HepG2 (cell line): Measurements from ENCODE around the gene SLN.

Experiments
- CREM ChIP-seq, 2 experiments: sonication (generic) in 1 of 2; formaldehyde crosslinking in 1 of 2; IDR thresholded peaks; 2 replicates each; pipeline versions ENCODE4 v1.4.0 to v1.6.1; 2016 to 2020; ENCODE audit warnings: antibody characterized with exemption in 1 of 2, mild to moderate bottlenecking in 1 of 2, missing genetic modification reagents in 1 of 2
- KLF16 ChIP-seq, 2 experiments: sonication (generic) in 1 of 2; formaldehyde crosslinking in 1 of 2; IDR thresholded peaks; 2 replicates each; pipeline versions ENCODE4 v1.6.1 to v1.8.0; 2016 to 2023; ENCODE audit warnings: missing genetic modification reagents in 2 of 2, missing compliant biosample characterization in 1 of 2
- POLR2A ChIP-seq, 2 experiments: IDR thresholded peaks; 2 replicates each; pipeline ENCODE4 v1.6.1; 2011; ENCODE audit warnings: low read depth in 2 of 2, low read length in 2 of 2, mild to moderate bottlenecking in 1 of 2, moderate library complexity in 1 of 2; ENCODE audit not compliant: insufficient read depth in 1 of 2
- ZNF879 ChIP-seq: sonication (generic); formaldehyde crosslinking; IDR thresholded peaks from 2 replicates; pipeline ENCODE4 v1.8.1; 2023; ENCODE audit warnings: missing genetic modification reagents
- TF ChIP-seq, protein P1 (sequence below): sonication (generic); formaldehyde crosslinking; IDR thresholded peaks from 2 replicates; pipeline ENCODE4 v1.5.0; 2020; ENCODE audit warnings: mild to moderate bottlenecking, missing genetic modification reagents, moderate library complexity
- TF ChIP-seq, protein P2 (sequence below): sonication (generic); formaldehyde crosslinking; IDR thresholded peaks from 2 replicates; pipeline ENCODE4 v1.4.0; 2020; ENCODE audit warnings: mild to moderate bottlenecking, missing genetic modification reagents

DNA sequence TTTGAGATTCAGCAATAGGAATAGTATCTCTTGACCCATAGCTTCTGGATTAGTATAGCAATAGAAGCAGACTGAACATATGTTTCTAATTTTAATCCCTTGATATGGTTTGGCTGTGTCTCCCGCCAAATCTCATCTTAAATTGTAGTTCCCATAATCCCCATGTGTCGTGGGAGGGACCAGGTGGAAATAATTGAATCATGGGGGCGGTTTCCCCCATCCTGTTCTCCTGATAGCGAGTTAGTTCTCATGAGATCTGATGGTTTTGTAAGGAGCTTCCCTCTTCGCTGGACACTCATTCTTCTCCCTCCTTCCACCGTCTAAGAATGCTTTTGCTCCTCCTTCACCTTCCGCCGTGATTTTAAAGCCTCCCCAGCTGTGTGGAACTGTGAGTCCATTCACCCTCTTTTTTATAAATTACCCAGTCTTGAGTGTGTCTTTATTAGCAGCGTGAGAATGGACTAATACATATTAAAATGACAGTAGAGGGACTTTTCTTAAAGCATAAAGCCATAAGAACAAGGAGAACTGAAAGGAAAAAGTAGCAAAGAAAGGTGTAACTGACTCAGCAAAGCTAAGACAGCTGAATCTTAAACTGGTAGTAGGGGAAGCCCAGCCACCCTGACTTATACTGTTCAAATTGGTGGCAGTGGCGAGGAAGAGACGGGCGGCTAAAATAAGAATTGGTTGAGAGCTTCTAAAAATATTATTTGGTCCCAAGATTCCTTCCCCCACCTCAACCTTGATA, 20.3 kb upstream of the SLN start:
- TF ChIP-seq, protein P1, sequence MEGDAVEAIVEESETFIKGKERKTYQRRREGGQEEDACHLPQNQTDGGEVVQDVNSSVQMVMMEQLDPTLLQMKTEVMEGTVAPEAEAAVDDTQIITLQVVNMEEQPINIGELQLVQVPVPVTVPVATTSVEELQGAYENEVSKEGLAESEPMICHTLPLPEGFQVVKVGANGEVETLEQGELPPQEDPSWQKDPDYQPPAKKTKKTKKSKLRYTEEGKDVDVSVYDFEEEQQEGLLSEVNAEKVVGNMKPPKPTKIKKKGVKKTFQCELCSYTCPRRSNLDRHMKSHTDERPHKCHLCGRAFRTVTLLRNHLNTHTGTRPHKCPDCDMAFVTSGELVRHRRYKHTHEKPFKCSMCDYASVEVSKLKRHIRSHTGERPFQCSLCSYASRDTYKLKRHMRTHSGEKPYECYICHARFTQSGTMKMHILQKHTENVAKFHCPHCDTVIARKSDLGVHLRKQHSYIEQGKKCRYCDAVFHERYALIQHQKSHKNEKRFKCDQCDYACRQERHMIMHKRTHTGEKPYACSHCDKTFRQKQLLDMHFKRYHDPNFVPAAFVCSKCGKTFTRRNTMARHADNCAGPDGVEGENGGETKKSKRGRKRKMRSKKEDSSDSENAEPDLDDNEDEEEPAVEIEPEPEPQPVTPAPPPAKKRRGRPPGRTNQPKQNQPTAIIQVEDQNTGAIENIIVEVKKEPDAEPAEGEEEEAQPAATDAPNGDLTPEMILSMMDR: no peak
- TF ChIP-seq ZNF879 (CRISPR knock-in tag): no peak
- no peak for TF ChIP-seq CREM (IDR thresholded peaks at IDR 0.05)
- TF ChIP-seq CREM (CRISPR knock-in tag; IDR thresholded peaks at IDR 0.05): no peak
- TF ChIP-seq KLF16 (CRISPR knock-in tag; IDR thresholded peaks at IDR 0.05): no peak
- TF ChIP-seq POLR2A (IDR thresholded peaks at IDR 0.05; ENCODE audit: insufficient read depth in 1 of 2, low read depth in 2 of 2, low read length in 2 of 2): no peak
- TF ChIP-seq, protein P2, sequence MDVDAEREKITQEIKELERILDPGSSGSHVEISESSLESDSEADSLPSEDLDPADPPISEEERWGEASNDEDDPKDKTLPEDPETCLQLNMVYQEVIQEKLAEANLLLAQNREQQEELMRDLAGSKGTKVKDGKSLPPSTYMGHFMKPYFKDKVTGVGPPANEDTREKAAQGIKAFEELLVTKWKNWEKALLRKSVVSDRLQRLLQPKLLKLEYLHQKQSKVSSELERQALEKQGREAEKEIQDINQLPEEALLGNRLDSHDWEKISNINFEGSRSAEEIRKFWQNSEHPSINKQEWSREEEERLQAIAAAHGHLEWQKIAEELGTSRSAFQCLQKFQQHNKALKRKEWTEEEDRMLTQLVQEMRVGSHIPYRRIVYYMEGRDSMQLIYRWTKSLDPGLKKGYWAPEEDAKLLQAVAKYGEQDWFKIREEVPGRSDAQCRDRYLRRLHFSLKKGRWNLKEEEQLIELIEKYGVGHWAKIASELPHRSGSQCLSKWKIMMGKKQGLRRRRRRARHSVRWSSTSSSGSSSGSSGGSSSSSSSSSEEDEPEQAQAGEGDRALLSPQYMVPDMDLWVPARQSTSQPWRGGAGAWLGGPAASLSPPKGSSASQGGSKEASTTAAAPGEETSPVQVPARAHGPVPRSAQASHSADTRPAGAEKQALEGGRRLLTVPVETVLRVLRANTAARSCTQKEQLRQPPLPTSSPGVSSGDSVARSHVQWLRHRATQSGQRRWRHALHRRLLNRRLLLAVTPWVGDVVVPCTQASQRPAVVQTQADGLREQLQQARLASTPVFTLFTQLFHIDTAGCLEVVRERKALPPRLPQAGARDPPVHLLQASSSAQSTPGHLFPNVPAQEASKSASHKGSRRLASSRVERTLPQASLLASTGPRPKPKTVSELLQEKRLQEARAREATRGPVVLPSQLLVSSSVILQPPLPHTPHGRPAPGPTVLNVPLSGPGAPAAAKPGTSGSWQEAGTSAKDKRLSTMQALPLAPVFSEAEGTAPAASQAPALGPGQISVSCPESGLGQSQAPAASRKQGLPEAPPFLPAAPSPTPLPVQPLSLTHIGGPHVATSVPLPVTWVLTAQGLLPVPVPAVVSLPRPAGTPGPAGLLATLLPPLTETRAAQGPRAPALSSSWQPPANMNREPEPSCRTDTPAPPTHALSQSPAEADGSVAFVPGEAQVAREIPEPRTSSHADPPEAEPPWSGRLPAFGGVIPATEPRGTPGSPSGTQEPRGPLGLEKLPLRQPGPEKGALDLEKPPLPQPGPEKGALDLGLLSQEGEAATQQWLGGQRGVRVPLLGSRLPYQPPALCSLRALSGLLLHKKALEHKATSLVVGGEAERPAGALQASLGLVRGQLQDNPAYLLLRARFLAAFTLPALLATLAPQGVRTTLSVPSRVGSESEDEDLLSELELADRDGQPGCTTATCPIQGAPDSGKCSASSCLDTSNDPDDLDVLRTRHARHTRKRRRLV (CRISPR knock-in tag): no peak
